AG04450 (cell line): ENCODE results near the gene RBKS. TPM values are rescaled to one million over a fixed set of nuclear protein-coding genes. Genes with fewer than 3 reads are reported as not detected.
A peak's percentile ranks its signal among the peaks of the same experiment; 100 is the strongest.

Experiments used
- CTCF ChIA-PET: fragments of 300-600, 350-600 bp; formaldehyde crosslinking; extraction: SDS; loops from one replicate; lab custom pipeline; 2022; ENCODE audit warnings: antibody characterized with exemption, inconsistent platforms; lab: Charles Lee
- POLR2A ChIA-PET: fragments of 350-600 bp; formaldehyde crosslinking; extraction: SDS; loops from one replicate; lab custom pipeline; 2021; ENCODE audit warnings: antibody characterized with exemption, inconsistent platforms; lab: Yijun Ruan, JAX
- DNase-seq: peaks from one replicate; pipeline ENCODE4 v3.0.0-alpha.2; 2011; ENCODE audit warnings: low read depth, low spot score
- H3K27ac ChIP-seq: one replicate; pipeline ENCODE4 v1.5.1; 2012; ENCODE audit warnings: low read depth, low read length, control low read depth
- H3K27me3 ChIP-seq: one replicate; pipeline ENCODE4 v1.6.0; 2012; ENCODE audit warnings: low read length; ENCODE audit not compliant: control insufficient read depth, insufficient read depth
- H3K4me3 ChIP-seq: 2 replicates; pipeline ENCODE4 v1.5.1; 2011; ENCODE audit warnings: mild to moderate bottlenecking, low read depth, low read length, control low read depth
- H3K9me3 ChIP-seq: 2 replicates; pipeline ENCODE4 v1.5.1; 2012; ENCODE audit warnings: low read length; ENCODE audit not compliant: control insufficient read depth, insufficient read depth
- CTCF ChIP-seq: IDR thresholded peaks from 2 replicates; pipeline ENCODE4 v1.5.1; 2011; ENCODE audit warnings: low read depth, low read length, control low read depth, inconsistent platforms
- polyA plus RNA-seq: library from polyadenylated mRNA; depleted of rRNA; stranded (reverse); fragments of >200 nt; gene quantifications from 2 replicates; pipeline ENCODE4 v1.2.3, GENCODE V29; 2011; rRNA removed

Gene RBKS
- polyA plus RNA-seq, 1 experiment = 1.5 TPM

DNA sequence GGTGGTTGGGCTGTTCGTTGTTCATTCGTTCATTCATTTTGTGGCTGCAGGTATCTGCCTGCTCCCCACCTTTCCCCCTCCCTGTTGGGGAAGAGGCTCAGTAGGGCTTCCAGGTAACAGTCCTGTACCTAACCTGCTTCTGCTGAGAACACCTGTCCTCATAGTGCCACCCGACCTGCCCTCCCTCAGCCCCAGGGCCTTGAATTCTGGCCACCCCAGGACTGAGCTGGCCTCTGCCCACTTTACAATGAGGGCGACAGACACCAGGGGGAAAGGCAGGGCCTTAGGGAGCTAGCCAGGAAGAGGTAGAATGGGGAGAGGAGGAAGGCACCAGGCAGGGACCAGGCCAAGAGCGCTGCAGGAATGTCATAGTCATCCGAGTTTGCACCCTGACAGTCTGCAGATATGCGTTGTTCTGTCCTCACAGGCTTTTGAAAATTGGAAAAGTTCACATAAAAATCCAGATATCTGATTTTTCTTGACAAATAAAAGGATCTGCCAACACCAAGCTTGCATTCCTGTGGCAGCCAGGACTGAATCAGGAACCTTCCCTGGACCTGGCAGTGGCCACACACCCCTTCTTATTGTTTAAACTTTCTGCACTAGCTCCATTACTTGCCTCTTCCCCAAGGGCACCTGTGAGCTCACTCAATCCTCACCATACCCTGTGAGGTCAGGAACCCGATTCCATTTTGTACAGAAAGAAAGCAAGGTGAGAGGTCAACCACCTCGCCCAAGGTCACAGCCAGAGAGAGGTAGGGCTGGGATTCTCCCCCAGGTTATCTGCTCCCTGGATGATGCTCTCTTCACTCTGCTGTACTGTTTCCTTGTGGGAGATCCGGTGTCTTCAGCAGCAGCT is 153.9 kb downstream of the RBKS start:
- Histone ChIP-seq H3K27ac (no peak overlapping the region), H3K4me3 (no peak overlapping the region)

DNA sequence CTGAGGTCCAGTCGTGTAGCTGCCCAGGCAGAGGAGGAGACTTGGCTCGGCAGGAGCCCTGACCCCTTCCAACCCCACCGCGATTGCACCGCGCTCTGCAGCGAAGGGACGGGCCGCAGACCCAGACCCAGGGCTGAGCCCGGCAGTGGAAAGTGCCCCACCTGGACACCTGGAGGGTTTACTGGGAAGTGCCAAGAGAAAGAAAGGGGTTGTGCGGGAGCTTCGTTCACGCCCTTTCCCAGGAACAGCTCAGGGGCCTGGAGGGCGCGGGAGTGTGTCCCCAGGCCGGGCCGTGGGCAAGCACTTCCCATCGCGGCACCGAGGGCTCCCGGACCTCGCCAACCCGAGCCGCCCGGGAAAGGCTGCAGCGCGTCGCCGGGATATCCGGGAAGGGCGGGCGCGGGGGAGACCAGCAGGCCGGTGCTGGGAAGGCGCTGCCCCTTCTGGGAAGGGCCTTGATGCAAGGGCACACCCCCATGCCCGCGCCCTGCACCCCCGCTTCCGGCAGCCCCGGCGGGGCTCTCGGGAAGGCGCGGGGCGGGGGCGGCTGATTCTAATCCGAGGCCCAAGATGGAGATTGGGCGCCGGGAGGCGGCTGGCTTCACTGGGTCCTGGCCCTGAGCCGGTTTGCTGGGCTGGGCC is 154.8 kb downstream of the RBKS start:
- Histone ChIP-seq H3K4me3 (peak overlapping the region; percentile 41), H3K27ac (peak overlapping the region; percentile 43), H3K9me3 (no peaks in the 10 kb centered on the region; the same call in 1 of the 2 replicates), H3K27me3 (no peaks in the 10 kb centered on the region)
- POLR2A ChIA-PET = no interaction called here
- DNase-seq = peak; percentile 10
- CTCF ChIA-PET = interaction anchor here (0.9 kb wide), 1 partner anchor 12 kb away, joined by 4 read pairs; no protein-coding TSS in a partner anchor
- TF ChIP-seq CTCF = no peak

More for the DNA sequence above, 153.9 kb downstream of the RBKS start:
- no peaks in the 10 kb centered on the region; the same call in 1 of the 2 replicates for H3K9me3 ChIP-seq
- no peaks in the 10 kb centered on the region for H3K27me3 ChIP-seq
- ChIA-PET CTCF (interaction anchor here (0.5 to 2.5 kb wide), 4 partner anchors 11 to 34 kb away, joined by 3 to 10 read pairs (median 4); no protein-coding TSS in a partner anchor), POLR2A (no interaction called here)
- no peak for TF ChIP-seq CTCF
- no peak for DNase-seq

DNA sequence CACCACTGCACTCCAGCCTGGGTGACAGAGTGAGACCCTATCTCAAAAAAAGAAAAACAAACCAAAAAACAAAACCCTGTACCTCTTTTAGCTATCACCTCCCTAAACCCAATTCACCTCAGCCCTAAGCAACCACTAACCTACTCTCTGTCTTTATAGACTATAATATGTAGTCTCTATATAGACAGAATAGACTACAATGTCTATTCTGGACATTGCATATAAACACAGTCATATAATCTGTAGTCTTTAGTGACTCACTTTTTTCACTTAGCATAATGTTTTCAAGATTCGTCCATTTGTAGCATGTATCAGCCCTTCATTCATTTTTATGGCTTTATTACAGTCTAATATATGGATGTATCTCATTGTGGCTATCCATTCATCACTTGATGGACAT is 155.9 kb downstream of the RBKS start:
- H3K4me3 ChIP-seq = no peak overlapping the region
- CTCF ChIA-PET = interaction anchor here (1.2 kb wide), 1 partner anchor 11 kb away, joined by 3 read pairs; no protein-coding TSS in a partner anchor
- H3K27me3 ChIP-seq = no peaks in the 10 kb centered on the region
- no peak overlapping the region for H3K27ac ChIP-seq
- DNase-seq = no peak
- H3K9me3 ChIP-seq = no peaks in the 10 kb centered on the region; the same call in 1 of the 2 replicates
- TF ChIP-seq CTCF = no peak
- POLR2A ChIA-PET = no interaction called here

Other genes with a start within 250 kb of the RBKS start
- 43.9 and 46.7 TPM in 2 replicates for gene SUPT7L, start 226.8 kb downstream of the RBKS start, polyA plus RNA-seq
- 12.5 and 15.5 TPM in 2 replicates for gene SLC4A1AP, start 226.5 kb downstream of the RBKS start, polyA plus RNA-seq
- 97.7 and 137 TPM in 2 replicates for gene MRPL33, start 118.7 kb downstream of the RBKS start, polyA plus RNA-seq
- gene BABAM2, start 342 bp upstream of the RBKS start, polyA plus RNA-seq = 44.5 and 45.0 TPM in 2 replicates